ENCODE results near the gene TEDDM1. TPM values are rescaled to one million over a fixed set of nuclear protein-coding genes. Genes with fewer than 3 reads are reported as not detected.

The TEDDM1 gene
- polyA plus RNA-seq, 1 donor from 2014 or later: not detected

DNA sequence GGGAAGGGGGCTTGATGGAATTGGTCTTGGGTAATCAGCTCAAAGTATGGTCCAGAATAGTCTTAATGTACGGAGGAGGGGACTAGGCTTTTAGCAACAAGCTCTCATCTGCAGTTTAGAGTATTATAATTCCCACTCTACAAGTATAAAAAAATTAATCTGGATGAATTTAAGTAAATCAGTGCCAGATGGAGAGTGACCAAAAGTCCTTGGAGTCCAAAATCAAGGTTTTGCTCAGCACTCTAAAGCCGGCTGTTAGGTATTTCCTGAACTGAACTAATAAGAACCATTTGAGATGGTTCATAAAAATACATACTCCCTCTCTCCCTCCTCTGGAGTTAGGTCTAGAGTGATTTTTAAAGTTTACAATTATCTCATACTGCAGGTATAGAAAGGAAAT lies 32.5 kb downstream of the TEDDM1 start:
- no peak overlapping the region for H3K9ac ChIP-seq (ENCODE audit: low read length)
- H3K4me3 ChIP-seq (ENCODE audit: low read length): no peak overlapping the region
- no peaks in the 10 kb centered on the region for H3F3A ChIP-seq (ENCODE audit: insufficient read depth, low read length, poor library complexity, severe bottlenecking)
- no peaks in the 10 kb centered on the region for H3K27me3 ChIP-seq (ENCODE audit: insufficient read depth, low read depth, low read length)
- no peaks in the 10 kb centered on the region for H4K20me1 ChIP-seq (ENCODE audit: insufficient read depth)
- no peak overlapping the region for H2AFZ ChIP-seq (ENCODE audit: low read depth, low read length)
- H3K9me3 ChIP-seq (ENCODE audit: low read length): no peaks in the 10 kb centered on the region
- no peak overlapping the region for H3K4me2 ChIP-seq (ENCODE audit: low read length)
- H3K36me3 ChIP-seq (ENCODE audit: insufficient read depth, low read length): no peaks in the 10 kb centered on the region
- no peak overlapping the region for H3K27ac ChIP-seq (ENCODE audit: low read length)
- no peaks in the 10 kb centered on the region for H3K9me2 ChIP-seq (ENCODE audit: insufficient read depth, low read length)
- no peaks in the 10 kb centered on the region for H3K79me2 ChIP-seq (replicated peaks; ENCODE audit: insufficient read depth, low read length)
- no peak for TF ChIP-seq CTCF (IDR thresholded peaks at IDR 0.05; ENCODE audit: poor library complexity, severe bottlenecking)
- no peak for TF ChIP-seq EP300 (conservative IDR thresholded peaks at IDR 0.05; ENCODE audit: poor library complexity, severe bottlenecking)
- TF ChIP-seq POLR2AphosphoS5 (IDR thresholded peaks at IDR 0.05): no peak
- no peak for TF ChIP-seq RAD21 (conservative IDR thresholded peaks at IDR 0.05)
- no peak for TF ChIP-seq EZH2 (IDR thresholded peaks at IDR 0.05; ENCODE audit: borderline replicate concordance, insufficient read depth, low read length, poor library complexity, severe bottlenecking)

DNA sequence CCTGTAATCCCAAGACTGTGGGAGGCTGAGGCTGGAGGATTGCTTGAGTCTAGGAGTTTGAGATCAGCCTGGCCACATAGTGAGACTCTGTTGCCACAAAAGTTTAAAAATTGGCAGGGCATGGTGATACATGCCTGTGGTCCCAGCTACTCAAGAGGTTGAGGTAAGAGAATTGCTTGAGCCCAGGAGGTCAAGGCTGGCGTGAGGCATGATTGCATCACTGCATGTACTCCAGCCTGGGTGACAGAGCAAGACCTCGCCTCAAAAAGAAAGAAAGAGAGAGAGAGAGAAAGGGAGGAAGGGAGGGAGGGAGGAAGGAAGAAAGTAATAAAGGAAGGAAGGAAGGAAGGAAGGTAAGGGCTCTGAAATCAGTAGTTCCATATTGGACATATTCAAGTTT lies 33.9 kb downstream of the TEDDM1 start:
- Histone ChIP-seq H3K9me2 (ENCODE audit: insufficient read depth, low read length) (no peaks in the 10 kb centered on the region), H3K4me2 (ENCODE audit: low read length) (no peak overlapping the region), H3K9me3 (ENCODE audit: low read length) (no peaks in the 10 kb centered on the region), H3K27ac (ENCODE audit: low read length) (no peak overlapping the region), H3K9ac (ENCODE audit: low read length) (no peak overlapping the region), H2AFZ (ENCODE audit: low read depth, low read length) (no peak overlapping the region), H3K4me3 (ENCODE audit: low read length) (no peak overlapping the region), H3F3A (ENCODE audit: insufficient read depth, low read length, poor library complexity, severe bottlenecking) (no peaks in the 10 kb centered on the region), H3K27me3 (ENCODE audit: insufficient read depth, low read depth, low read length) (no peaks in the 10 kb centered on the region), H3K79me2 (replicated peaks; ENCODE audit: insufficient read depth, low read length) (no peaks in the 10 kb centered on the region), H4K20me1 (ENCODE audit: insufficient read depth) (no peaks in the 10 kb centered on the region), H3K36me3 (ENCODE audit: insufficient read depth, low read length) (no peaks in the 10 kb centered on the region)
- TF ChIP-seq SMC3 (conservative IDR thresholded peaks at IDR 0.05; ENCODE audit: poor library complexity) (no peak), POLR2AphosphoS5 (IDR thresholded peaks at IDR 0.05) (no peak), TAF1 (IDR thresholded peaks at IDR 0.05; ENCODE audit: low read depth) (no peak), MXI1 (conservative IDR thresholded peaks at IDR 0.05; ENCODE audit: poor library complexity, severe bottlenecking) (no peak), EP300 (conservative IDR thresholded peaks at IDR 0.05; ENCODE audit: poor library complexity, severe bottlenecking) (no peak), EZH2 (IDR thresholded peaks at IDR 0.05; ENCODE audit: borderline replicate concordance, insufficient read depth, low read length, poor library complexity, severe bottlenecking) (no peak)
- TF ChIP-seq, protein P1, sequence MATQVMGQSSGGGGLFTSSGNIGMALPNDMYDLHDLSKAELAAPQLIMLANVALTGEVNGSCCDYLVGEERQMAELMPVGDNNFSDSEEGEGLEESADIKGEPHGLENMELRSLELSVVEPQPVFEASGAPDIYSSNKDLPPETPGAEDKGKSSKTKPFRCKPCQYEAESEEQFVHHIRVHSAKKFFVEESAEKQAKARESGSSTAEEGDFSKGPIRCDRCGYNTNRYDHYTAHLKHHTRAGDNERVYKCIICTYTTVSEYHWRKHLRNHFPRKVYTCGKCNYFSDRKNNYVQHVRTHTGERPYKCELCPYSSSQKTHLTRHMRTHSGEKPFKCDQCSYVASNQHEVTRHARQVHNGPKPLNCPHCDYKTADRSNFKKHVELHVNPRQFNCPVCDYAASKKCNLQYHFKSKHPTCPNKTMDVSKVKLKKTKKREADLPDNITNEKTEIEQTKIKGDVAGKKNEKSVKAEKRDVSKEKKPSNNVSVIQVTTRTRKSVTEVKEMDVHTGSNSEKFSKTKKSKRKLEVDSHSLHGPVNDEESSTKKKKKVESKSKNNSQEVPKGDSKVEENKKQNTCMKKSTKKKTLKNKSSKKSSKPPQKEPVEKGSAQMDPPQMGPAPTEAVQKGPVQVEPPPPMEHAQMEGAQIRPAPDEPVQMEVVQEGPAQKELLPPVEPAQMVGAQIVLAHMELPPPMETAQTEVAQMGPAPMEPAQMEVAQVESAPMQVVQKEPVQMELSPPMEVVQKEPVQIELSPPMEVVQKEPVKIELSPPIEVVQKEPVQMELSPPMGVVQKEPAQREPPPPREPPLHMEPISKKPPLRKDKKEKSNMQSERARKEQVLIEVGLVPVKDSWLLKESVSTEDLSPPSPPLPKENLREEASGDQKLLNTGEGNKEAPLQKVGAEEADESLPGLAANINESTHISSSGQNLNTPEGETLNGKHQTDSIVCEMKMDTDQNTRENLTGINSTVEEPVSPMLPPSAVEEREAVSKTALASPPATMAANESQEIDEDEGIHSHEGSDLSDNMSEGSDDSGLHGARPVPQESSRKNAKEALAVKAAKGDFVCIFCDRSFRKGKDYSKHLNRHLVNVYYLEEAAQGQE (IDR thresholded peaks at IDR 0.05; ENCODE audit: borderline replicate concordance): no peak

DNA sequence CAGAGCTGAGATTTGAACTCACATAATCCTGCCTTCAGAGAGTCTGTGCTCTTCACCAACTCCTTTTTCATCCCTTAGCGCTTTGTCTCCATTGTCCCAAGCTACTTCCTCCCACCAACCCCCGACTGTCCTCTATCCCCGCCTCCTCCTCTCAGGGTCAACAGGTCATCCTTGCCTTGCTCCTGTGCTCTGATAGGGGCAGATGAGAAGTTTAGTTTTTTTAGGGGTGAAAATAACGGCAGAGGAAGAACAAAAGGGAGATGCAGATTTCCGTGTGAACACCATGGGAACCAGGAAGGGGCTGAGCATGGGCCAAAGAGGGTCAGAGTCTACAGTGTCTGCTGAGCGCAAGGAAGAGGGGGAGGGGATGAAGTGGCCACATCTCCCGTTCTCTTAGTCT lies 40.8 kb downstream of the TEDDM1 start:
- TF ChIP-seq TAF1 (IDR thresholded peaks at IDR 0.05; ENCODE audit: low read depth): no peak
- no peak for TF ChIP-seq EP300 (conservative IDR thresholded peaks at IDR 0.05; ENCODE audit: poor library complexity, severe bottlenecking)
- TF ChIP-seq MXI1 (conservative IDR thresholded peaks at IDR 0.05; ENCODE audit: poor library complexity, severe bottlenecking): no peak
- no peak for TF ChIP-seq RAD21 (conservative IDR thresholded peaks at IDR 0.05)
- no peak for TF ChIP-seq EZH2 (IDR thresholded peaks at IDR 0.05; ENCODE audit: borderline replicate concordance, insufficient read depth, low read length, poor library complexity, severe bottlenecking)
- no peak for TF ChIP-seq CTCF (IDR thresholded peaks at IDR 0.05; ENCODE audit: poor library complexity, severe bottlenecking)
- TF ChIP-seq, protein P1 (IDR thresholded peaks at IDR 0.05; ENCODE audit: borderline replicate concordance): no peak
- no peak for TF ChIP-seq SMC3 (conservative IDR thresholded peaks at IDR 0.05; ENCODE audit: poor library complexity)
- TF ChIP-seq POLR2AphosphoS5 (IDR thresholded peaks at IDR 0.05): no peak
- no peaks in the 10 kb centered on the region for H3K9me2 ChIP-seq (ENCODE audit: insufficient read depth, low read length)
- no peaks in the 10 kb centered on the region for H4K20me1 ChIP-seq (ENCODE audit: insufficient read depth)
- H3K36me3 ChIP-seq (ENCODE audit: insufficient read depth, low read length): no peaks in the 10 kb centered on the region
- H3K4me2 ChIP-seq (ENCODE audit: low read length): no peak overlapping the region
- no peak overlapping the region for H3K4me3 ChIP-seq (ENCODE audit: low read length)
- H3K27me3 ChIP-seq (ENCODE audit: insufficient read depth, low read depth, low read length): no peaks in the 10 kb centered on the region
- H2AFZ ChIP-seq (ENCODE audit: low read depth, low read length): no peak overlapping the region
- no peaks in the 10 kb centered on the region for H3K79me2 ChIP-seq (replicated peaks; ENCODE audit: insufficient read depth, low read length)
- H3F3A ChIP-seq (ENCODE audit: insufficient read depth, low read length, poor library complexity, severe bottlenecking): no peaks in the 10 kb centered on the region
- H3K27ac ChIP-seq (ENCODE audit: low read length): no peak overlapping the region
- H3K9me3 ChIP-seq (ENCODE audit: low read length): no peaks in the 10 kb centered on the region
- no peak overlapping the region for H3K9ac ChIP-seq (ENCODE audit: low read length)
